GM12878 (cell line): ENCODE measurements around the gene DNAH2. TPM values are rescaled to one million over a fixed set of nuclear protein-coding genes. Genes with fewer than 3 reads are reported as not detected.

Source experiments
- ATAC-seq: fragments of 200-7000 bp; cut with Tn5 transposase; 3 replicates; pipeline ENCODE4 v1.9.1; 2020; ENCODE audit warnings: mild to moderate bottlenecking, moderate library complexity
- BruUV-seq: library from RNA; stranded (reverse); fragments of 400-500 nt; replicated peaks from 2 replicates; lab custom pipeline; 2021; lab: Mats Ljungman, UMichigan
- CTCF ChIA-PET: fragments of 300-600 bp; sonication (Branson Sonifier 250); formaldehyde crosslinking; extraction: SDS; loops from one replicate; lab custom pipeline; 2021; ENCODE audit warnings: inconsistent platforms; lab: Yijun Ruan, JAX
- POLR2A ChIA-PET: fragments of 350-600 bp; formaldehyde crosslinking; extraction: SDS; loops from one replicate; lab custom pipeline; 2021; ENCODE audit warnings: inconsistent platforms; lab: Charles Lee
- RAD21 ChIA-PET: fragments of 300-600 bp; sonication (Branson Sonifier 250); formaldehyde crosslinking; loops from one replicate; lab custom pipeline; 2023; ENCODE audit warnings: antibody characterized with exemption; ENCODE audit not compliant: unreplicated experiment; lab: Charles Lee
- SMC1A ChIA-PET: fragments of 300-600 bp; sonication (Branson Sonifier 250); formaldehyde crosslinking; loops from one replicate; lab custom pipeline; 2023; ENCODE audit not compliant: unreplicated experiment, uncharacterized antibody; lab: Charles Lee
- DNase-seq: peaks from one replicate; pipeline ENCODE4 v3.0.0-alpha.2; 2011; ENCODE audit warnings: low read depth, low spot score
- FAIRE-seq: peaks from 3 replicates; lab custom pipeline; 2011; peaks lifted over from hg19 to GRCh38; lab: Jason Lieb, UNC
- H2AFZ ChIP-seq: 2 replicates; pipeline ENCODE4 v1.6.0; 2011; ENCODE audit warnings: low read depth, low read length, control low read depth; ENCODE audit not compliant: control insufficient read depth
- H3K27ac ChIP-seq: 2 replicates; pipeline ENCODE4 v1.5.1; 2011; ENCODE audit warnings: control low read depth; ENCODE audit not compliant: control insufficient read depth, insufficient read depth
- H3K27me3 ChIP-seq, 2 experiments: replicated peaks in 1 of 2; 2 replicates each; pipeline versions ENCODE4 v1.6.0 to v1.6.1; 2011; ENCODE audit warnings: low read length in 1 of 2; ENCODE audit not compliant: control insufficient read depth in 2 of 2, insufficient read depth in 2 of 2
- H3K36me3 ChIP-seq, 2 experiments: 2 replicates each; pipeline ENCODE4 v1.5.1; 2011; ENCODE audit warnings: low read length in 1 of 2; ENCODE audit not compliant: control insufficient read depth in 2 of 2, insufficient read depth in 2 of 2
- H3K4me1 ChIP-seq: 2 replicates; pipeline ENCODE4 v1.6.1; 2011; ENCODE audit warnings: mild to moderate bottlenecking, low read length, moderate library complexity, mixed read lengths; ENCODE audit not compliant: control insufficient read depth, insufficient read depth
- H3K4me2 ChIP-seq: 2 replicates; pipeline ENCODE4 v1.6.0; 2011; ENCODE audit warnings: control low read depth; ENCODE audit not compliant: control insufficient read depth, insufficient read depth
- H3K4me3 ChIP-seq: fragments of 200-600 bp; sonication (generic); 2 replicates; pipeline ENCODE4 v1.5.1; 2016
- H3K79me2 ChIP-seq: 2 replicates; pipeline ENCODE4 v1.6.0; 2011; ENCODE audit warnings: low read length; ENCODE audit not compliant: control insufficient read depth, insufficient read depth
- H3K9ac ChIP-seq: 2 replicates; pipeline ENCODE4 v1.8.0; 2011; ENCODE audit warnings: low read length, control low read depth, mixed read lengths; ENCODE audit not compliant: control insufficient read depth, insufficient read depth
- H3K9me3 ChIP-seq: replicated peaks from 3 replicates; pipeline ENCODE4 v1.5.1; 2011; ENCODE audit warnings: mild to moderate bottlenecking, low read length; ENCODE audit not compliant: control insufficient read depth, insufficient read depth
- H4K20me1 ChIP-seq: 2 replicates; pipeline ENCODE4 v1.6.0; 2011; ENCODE audit not compliant: control insufficient read depth, insufficient read depth
- ATF2 ChIP-seq: IDR thresholded peaks from 2 replicates; pipeline ENCODE4 v1.6.1; 2012; ENCODE audit warnings: low read length, inconsistent platforms
- BCLAF1 ChIP-seq: fragments of 450-650 bp; IDR thresholded peaks from 2 replicates; pipeline ENCODE4 v1.6.1; 2017; ENCODE audit warnings: antibody characterized with exemption, mild to moderate bottlenecking, moderate library complexity
- CHD1 ChIP-seq: IDR thresholded peaks from 2 replicates; pipeline ENCODE4 v1.6.1; 2012; ENCODE audit warnings: low read depth, low read length, improper control_type of control experiment
- ELK1 ChIP-seq: IDR thresholded peaks from 2 replicates; pipeline ENCODE4 v1.6.1; 2012; ENCODE audit warnings: low read depth, low read length, improper control_type of control experiment
- EZH2 ChIP-seq: IDR thresholded peaks from 2 replicates; pipeline ENCODE4 v1.6.1; 2012; ENCODE audit warnings: low read depth, mild to moderate bottlenecking, control low read depth, inconsistent platforms, low read length, borderline replicate concordance; ENCODE audit not compliant: control insufficient read depth
- FOXM1 ChIP-seq: IDR thresholded peaks from 2 replicates; pipeline ENCODE4 v1.6.1; 2012; ENCODE audit warnings: low read depth, mild to moderate bottlenecking, inconsistent platforms, low read length, moderate library complexity
- HDAC6 ChIP-seq: fragments of 200-600 bp; sonication (generic); IDR thresholded peaks from one replicate; pipeline ENCODE4 v1.8.0; 2017; ENCODE audit warnings: antibody characterized with exemption; ENCODE audit not compliant: unreplicated experiment
- IRF3 ChIP-seq: fragments of 450-650 bp; IDR thresholded peaks from 2 replicates; pipeline ENCODE4 v1.6.1; 2014; ENCODE audit warnings: mild to moderate bottlenecking
- NFXL1 ChIP-seq: fragments of 450-650 bp; IDR thresholded peaks from 2 replicates; pipeline ENCODE4 v1.6.1; 2017; ENCODE audit warnings: antibody characterized with exemption, mild to moderate bottlenecking, borderline replicate concordance
- PML ChIP-seq: IDR thresholded peaks from 2 replicates; pipeline ENCODE4 v1.6.1; 2012; ENCODE audit warnings: low read length, inconsistent platforms
- SKIL ChIP-seq: fragments of 450-650 bp; IDR thresholded peaks from 2 replicates; pipeline ENCODE4 v1.6.1; 2017; ENCODE audit warnings: mild to moderate bottlenecking, low read depth, inconsistent platforms; ENCODE audit not compliant: poor library complexity, severe bottlenecking
- SMC3 ChIP-seq: IDR thresholded peaks from 2 replicates; pipeline ENCODE4 v1.6.1; 2011; ENCODE audit warnings: low read length, improper control_type of control experiment, borderline replicate concordance
- YY1 ChIP-seq: IDR thresholded peaks from 2 replicates; pipeline ENCODE4 v1.6.1; 2011; ENCODE audit warnings: low read depth, mild to moderate bottlenecking, low read length
- ZNF217 ChIP-seq: fragments of 450-650 bp; IDR thresholded peaks from 2 replicates; pipeline ENCODE4 v1.6.1; 2017; ENCODE audit warnings: antibody characterized with exemption, mild to moderate bottlenecking
- WGBS: methylation state at CpG from one replicate; pipeline ENCODE4 v1.1.6; 2016; ENCODE audit warnings: low lambda C conversion rate; ENCODE audit not compliant: insufficient replicate concordance, insufficient coverage; ENCODE audit errors: missing lambda C conversion rate; 5-methylcytosine and 5-hydroxymethylcytosine counted together
- in situ Hi-C: fragments of 300-500 bp; cut with MboI; formaldehyde crosslinking; loops from 9 replicates; pipeline ENCODE4 v1.14.3; 2018; ENCODE audit warnings: mixed read lengths
- intact Hi-C: fragments of 100-400 bp; cut with micrococcal nuclease; formaldehyde crosslinking; loops from one replicate; pipeline ENCODE4 v1.14.2; 2022; ENCODE audit not compliant: unreplicated experiment
- polyA plus RNA-seq, 11 experiments: library from polyadenylated mRNA; depleted of rRNA in 4 of 11; unstranded in 6 of 11; stranded (reverse) in 5 of 11; fragments of >200 nt; fragmentation: Nextera tagmentation in 4 of 11; fragmentation: Illumina TruSeq in 1 of 11; extraction: Ambion mirVana in 4 of 11; extraction: Trizol in 1 of 11; gene quantifications; 1 replicate in 1 of 11; 2 replicates in 10 of 11; pipeline versions ENCODE4 v1.2.1 to v1.2.3, GENCODE V29; 2011 to 2016; ENCODE audit warnings: inconsistent platforms in 2 of 11, missing spikeins in 2 of 11, low read depth in 1 of 11
- total RNA-seq, 4 experiments: library from RNA; depleted of rRNA in 3 of 4; stranded (reverse); fragments of >200 nt in 3 of 4; fragmentation: Illumina TruSeq in 1 of 4; extraction: Trizol in 1 of 4; gene quantifications; 2 replicates each; pipeline versions ENCODE4 v1.2.1 to v1.2.3, GENCODE V29; 2013 to 2021

DNAH2 gene
- total and polyA plus RNA-seq, 10 of the 15 experiments (the other 5 are each of a cell fraction or from before 2014, with no cell fraction given): not detected

GRCh38 chr17:7845359-7846062 is 128.0 kb downstream of the DNAH2 start:
- ChIA-PET RAD21 (interaction anchor here (0.6 to 3.7 kb wide), 9 partner anchors 11 to 144 kb away, joined by 3 to 36 read pairs (median 4); partner anchors contain the start of genes KDM6B and NAA38), CTCF (interaction anchor here (0.6 to 5.7 kb wide), 8 partner anchors 11 to 273 kb away, joined by 3 to 57 read pairs (median 4); partner anchors contain the start of genes CYB5D1, KDM6B, NAA38 and TP53), POLR2A (interaction anchor here (0.9 to 4.1 kb wide), 5 partner anchors 11 to 160 kb away, joined by 3 to 49 read pairs (median 3); partner anchors contain the start of gene KDM6B), SMC1A (interaction anchor here (0.9 to 1.8 kb wide), 3 partner anchors 11 to 274 kb away, joined by 3 to 22 read pairs (median 4); partner anchors contain the start of gene KDM6B)
- Histone ChIP-seq H3K4me1 (peaks cover 20% of the 10 kb centered on the region), H3K4me3 (peak overlapping the region; percentile 92), H3K36me3 (peaks cover 0 to 21% of the 10 kb centered on the region in 2 experiments; a peak in 3 of 4 replicates), H3K4me2 (peak overlapping the region; percentile 100), H3K27me3 (no peaks in the 10 kb centered on the region), H3K27ac (peak overlapping the region; percentile 95; the same call in 1 of the 2 replicates), H2AFZ (no peak overlapping the region), H3K79me2 (peaks cover 37% of the 10 kb centered on the region), H3K9me3 (no peaks in the 10 kb centered on the region), H3K9ac (peak overlapping the region; percentile 96), H4K20me1 (no peaks in the 10 kb centered on the region; the same call in 1 of the 2 replicates)
- no peak for FAIRE-seq
- 64% methylated on average over 15 of the region's 15 CpGs for WGBS
- intact Hi-C loops: no loop called here
- TF ChIP-seq BCLAF1 (no peak), EZH2 (no peak), CHD1 (no peak), NFXL1 (no peak), ZNF217 (no peak), ELK1 (no peak), PML (no peak), ATF2 (no peak), YY1 (no peak), SMC3 (no peak), FOXM1 (no peak), SKIL (no peak), IRF3 (no peak), HDAC6 (no peak)
- in situ Hi-C loops: no loop called here
- no peak for DNase-seq
- no TSS peak for BruUV-seq
- ATAC-seq: no peak
